Esophagus muscularis mucosa (tissue), 3 donors: ENCODE results near the gene SPSB3.

ENCODE experiments used
- POLR2A ChIP-seq: fragments of 450-650 bp; IDR thresholded peaks from one replicate; pipeline ENCODE4 v1.6.1; 2017; ENCODE audit warnings: antibody characterized with exemption, moderate library complexity, mild to moderate bottlenecking, low read depth
- TF ChIP-seq, protein P1 (sequence below), 3 experiments: fragments of 200-600 bp in 2 of 3; fragments of 450-650 bp in 1 of 3; sonication (generic) in 2 of 3; IDR thresholded peaks; one replicate each; pipeline ENCODE4 v1.5.1; 2017 to 2019; ENCODE audit warnings: antibody characterized with exemption in 3 of 3, mild to moderate bottlenecking in 2 of 3, moderate library complexity in 1 of 3

- TF ChIP-seq POLR2A, result no peak
- TF ChIP-seq, protein P1, sequence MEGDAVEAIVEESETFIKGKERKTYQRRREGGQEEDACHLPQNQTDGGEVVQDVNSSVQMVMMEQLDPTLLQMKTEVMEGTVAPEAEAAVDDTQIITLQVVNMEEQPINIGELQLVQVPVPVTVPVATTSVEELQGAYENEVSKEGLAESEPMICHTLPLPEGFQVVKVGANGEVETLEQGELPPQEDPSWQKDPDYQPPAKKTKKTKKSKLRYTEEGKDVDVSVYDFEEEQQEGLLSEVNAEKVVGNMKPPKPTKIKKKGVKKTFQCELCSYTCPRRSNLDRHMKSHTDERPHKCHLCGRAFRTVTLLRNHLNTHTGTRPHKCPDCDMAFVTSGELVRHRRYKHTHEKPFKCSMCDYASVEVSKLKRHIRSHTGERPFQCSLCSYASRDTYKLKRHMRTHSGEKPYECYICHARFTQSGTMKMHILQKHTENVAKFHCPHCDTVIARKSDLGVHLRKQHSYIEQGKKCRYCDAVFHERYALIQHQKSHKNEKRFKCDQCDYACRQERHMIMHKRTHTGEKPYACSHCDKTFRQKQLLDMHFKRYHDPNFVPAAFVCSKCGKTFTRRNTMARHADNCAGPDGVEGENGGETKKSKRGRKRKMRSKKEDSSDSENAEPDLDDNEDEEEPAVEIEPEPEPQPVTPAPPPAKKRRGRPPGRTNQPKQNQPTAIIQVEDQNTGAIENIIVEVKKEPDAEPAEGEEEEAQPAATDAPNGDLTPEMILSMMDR (IDR thresholded peaks at IDR 0.05), result no peak
These were observed 8.5 kb downstream of the SPSB3 start for GRCh38 chr16:1773703-1774447.
